T-helper 1 cell treated with Interleukin-12 subunit alpha and Interleukin-12 subunit beta and Interleukin-4 antibody, amounts not matched to agents 30 ng/mL and 1 ng/mL, for 36 hours (primary cell): Measurements from ENCODE around the gene ANO1. TPM values are rescaled to one million over a fixed set of nuclear protein-coding genes. Genes with fewer than 3 reads are reported as not detected.

ENCODE experiments used
- intact Hi-C: fragments of 100-400 bp; cut with micrococcal nuclease; formaldehyde crosslinking; loops from one replicate; pipeline ENCODE4 v1.15.1; 2024
- total RNA-seq: library from RNA; stranded (reverse); gene quantifications from 2 replicates; pipeline ENCODE4 v1.2.3, GENCODE V29; 2022

Gene ANO1
- total RNA-seq, 1 donor from 2014 or later = not detected

DNA sequence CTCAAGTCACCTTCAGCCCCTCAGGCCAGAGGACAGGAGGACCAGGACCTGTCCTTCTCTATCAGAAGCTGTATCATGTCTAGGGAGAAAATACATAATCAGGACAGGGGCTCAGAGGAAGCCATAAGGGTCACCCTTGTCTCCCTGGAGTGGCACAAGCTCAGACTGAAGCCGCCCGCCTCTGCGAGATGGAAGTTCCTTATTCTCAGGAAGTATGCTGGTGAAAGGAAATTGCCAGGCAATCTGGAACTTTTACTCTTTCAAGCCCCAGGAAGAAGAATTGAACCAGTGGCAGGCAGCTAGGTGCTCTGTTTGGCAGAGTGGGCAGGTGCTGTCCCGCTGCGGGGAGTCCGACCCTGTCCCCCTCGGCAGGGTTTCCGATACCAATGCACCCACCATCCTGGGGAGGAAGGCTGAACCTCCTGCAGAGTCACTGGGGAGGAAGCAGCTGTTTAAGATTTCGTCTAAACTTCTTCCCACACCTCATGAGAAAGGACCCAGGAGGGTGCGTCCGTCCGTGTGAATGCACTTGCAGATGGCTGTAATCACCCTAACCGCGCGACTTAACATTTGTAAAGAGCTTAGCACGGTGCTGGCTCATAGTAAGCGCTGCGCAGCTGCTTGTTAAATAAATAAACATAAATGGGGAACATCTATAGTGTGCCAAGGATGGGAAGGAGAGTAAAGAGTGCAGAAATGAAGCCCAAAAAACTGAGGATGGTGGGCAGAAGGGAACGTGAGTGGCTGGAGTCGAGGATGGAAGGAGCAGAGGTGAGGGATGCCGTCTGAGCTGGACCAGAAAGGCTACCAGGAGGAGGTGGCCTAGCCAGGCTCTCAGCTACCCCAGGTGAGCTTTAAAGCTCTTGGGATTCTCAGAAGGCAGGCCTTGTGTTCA lies 5.0 kb upstream of the ANO1 start:
- intact Hi-C loops = no loop called here

DNA sequence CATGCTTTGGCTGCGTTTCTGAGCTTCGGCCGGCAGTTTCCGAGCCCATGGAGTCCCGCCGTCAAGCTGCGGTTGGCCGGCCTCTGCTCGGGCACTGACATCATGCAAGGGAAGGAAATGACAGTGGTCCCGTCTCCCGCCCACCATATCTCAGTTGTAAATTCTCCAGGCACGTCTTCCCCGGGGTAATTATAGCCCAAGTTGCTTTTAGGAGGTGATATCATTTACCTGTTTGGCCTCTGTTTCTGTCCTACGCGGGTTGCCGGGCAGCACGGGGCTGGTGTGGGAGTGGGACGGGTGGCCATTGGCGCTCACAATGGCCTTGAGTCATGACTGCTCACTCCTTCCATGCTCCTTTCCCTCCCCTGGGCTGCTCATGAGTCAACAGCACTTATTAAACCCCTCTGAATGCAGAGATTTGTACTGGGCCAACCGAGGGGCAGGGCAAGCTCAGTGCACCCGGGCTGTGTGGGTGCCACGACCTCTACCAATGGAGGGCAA lies 4.2 kb upstream of the ANO1 start:
- intact Hi-C loops = no loop called here

DNA sequence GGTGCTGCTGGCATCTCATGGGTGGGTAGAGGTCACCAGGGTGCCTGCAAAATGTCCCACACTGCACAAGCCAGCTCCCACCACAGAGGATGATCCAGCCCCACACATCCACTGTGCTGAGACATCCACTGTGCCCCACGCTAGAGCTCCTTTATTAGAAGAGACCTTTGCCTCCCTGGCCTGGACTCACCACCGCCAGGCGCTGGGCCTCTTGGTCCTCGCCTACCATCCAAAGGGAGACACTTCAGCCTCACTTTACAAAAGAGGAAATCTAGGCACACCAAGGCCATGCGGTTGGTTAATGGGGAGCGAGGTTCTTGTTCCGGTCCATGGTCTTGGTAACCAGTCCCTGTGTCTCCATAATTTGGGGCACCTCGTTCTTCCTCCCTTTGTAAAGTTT lies 3.4 kb upstream of the ANO1 start:
- intact Hi-C loops = no loop called here

DNA sequence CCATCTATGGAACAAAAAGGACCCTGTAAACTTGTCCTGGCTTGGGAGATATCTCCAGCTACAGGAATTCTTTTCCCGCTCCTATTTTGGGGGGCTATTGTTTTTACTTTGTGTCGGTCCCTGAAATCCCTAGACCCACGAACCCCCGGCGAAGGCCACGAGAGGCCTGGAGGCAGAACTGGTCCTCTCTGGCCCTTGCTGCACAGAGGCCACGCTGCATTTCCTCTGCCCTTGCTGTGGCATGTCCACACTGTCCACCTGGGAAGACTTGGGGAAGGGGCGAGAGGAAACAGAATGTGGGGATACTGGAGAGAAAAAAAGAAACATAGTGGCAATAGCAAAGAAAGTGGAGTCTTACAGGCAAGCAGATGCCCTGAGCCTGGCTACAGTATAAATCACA lies 2.3 kb upstream of the ANO1 start:
- intact Hi-C loops = no loop called here

DNA sequence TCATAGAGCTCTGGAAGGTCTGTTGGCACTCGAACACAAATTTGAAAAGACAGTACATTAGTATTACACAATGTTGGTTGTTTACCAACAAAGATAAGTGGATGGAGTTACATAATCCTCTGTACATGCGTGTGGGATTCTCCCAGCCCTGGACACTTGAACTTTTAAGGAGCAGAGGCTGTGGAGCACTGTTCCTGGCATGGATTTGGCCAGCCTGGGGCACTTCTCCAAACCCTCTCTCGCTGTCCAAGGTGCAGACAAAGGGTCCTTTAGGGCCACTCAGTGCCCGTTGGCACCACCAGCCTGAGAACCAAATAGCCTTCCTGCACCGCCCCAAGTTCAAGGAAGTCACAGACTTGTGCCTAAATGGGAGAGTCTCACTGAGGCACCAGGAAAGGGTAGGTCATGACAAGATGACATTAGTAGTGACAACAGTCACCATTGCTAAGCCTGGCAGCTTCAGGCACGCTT lies 1.6 kb upstream of the ANO1 start:
- intact Hi-C loops = no loop called here

DNA sequence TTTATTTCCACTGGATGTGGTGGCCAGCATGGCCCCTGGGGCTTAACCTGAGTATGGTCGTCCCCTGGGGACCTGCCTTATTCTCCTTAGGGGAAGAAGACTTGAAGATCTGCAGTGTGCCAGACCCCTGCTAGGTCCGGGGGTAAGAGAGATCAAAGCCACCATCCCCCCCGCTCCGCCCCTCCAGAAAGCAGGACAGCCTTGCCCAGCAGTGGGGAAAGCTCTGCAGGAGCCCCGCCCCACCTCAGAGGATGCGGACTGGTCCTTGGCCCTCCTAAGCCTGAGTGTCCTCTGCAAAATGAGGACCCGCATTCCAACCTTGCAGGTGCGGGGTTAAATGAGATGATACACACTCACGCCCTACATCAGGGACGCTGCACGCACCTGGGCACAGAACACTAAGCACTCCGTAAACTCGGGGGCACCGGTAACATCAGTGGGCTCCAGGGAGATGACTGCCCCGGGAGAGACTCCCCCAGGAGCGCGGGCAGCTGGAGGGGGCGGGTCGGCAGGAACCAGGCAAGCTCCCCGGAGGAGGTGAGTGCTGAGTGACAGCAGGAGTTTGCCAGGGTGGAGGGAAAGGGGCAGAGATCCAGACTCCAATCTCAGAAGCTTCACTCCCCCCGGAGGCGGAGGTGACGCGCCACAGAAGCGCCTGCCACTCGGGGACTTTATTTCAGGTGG lies 564 bp upstream of the ANO1 start:
- intact Hi-C loops = no loop called here

DNA sequence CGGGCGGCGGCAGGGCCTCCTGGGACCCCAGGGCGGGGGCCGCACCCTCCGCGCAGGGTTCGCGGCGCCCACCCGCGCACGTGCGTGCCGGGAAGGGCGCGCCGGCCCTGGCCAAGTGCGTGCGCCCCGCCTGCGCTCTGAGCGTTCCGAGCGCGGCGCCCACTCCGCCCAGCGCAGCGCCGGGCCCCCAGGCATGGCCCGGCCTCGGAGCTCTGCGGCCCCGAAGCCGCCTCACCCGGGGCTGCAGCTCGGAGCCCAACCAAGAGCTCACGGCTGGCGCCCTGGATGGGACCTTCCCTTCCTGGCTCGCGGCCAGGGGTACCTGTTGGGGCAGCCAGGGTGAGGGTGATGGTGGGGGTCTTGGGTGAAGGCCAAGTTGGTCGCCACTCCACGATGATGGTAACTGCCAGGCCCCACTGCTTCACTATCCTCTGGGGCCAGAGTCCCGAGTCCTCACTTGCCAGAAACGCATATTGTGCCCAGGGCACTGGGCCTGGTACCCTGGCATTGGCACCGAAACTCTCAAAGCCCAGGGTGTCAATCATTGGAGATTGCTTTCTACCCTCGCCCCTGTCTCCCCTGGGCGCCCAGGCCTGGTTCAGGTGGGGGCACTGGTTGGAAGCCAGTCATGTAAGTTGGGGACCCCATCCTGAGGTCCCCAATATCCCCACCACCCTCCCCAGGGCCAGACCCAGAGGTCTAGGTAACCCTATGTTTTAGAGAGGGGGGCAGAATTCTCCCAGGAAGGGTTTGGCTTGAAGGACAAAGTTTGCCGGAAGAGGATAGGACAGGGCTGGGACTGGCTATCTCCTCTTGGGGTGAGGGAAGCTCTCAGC lies 882 bp downstream of the ANO1 start:
- intact Hi-C loops = no loop called here

DNA sequence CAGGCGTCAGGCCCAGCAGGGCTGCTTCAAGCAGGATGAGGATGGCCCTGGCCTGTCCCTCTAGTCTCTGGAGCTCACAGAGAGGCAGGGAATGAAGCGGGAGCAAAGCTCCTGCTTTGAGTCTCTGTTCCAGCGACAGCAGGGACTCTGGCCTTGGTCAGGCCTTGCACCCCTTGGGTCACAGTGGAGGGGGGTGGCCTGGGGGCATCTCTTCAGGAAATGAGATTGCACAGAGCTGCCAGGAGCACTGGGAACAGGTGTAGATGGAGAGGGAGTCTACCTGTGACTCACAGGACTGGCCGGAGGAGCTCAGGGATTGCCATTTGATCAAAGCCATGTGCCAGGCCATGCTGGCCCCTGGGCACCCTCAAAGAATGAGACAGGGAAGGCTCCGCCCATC lies 1.6 kb downstream of the ANO1 start:
- intact Hi-C loops = no loop called here

DNA sequence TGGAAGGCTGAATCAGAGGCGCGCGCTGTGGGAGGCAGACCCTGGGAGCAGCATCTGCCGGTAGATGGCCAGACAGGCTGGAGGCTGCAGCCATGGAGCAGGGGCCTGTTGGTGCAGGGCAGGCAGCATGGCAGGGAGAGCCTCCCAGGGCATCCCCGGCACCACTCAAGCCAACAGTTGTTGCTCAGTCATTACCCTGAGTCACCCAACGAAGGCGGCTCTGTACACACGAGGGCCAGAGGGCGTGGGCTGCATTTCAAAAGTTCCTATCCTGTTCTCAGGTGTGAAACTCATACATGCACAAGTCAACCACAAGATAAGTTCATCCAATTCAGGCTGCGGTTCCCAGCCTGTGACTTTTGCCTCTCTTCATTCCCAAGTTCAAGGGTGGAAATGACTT lies 2.6 kb downstream of the ANO1 start:
- intact Hi-C loops = no loop called here

DNA sequence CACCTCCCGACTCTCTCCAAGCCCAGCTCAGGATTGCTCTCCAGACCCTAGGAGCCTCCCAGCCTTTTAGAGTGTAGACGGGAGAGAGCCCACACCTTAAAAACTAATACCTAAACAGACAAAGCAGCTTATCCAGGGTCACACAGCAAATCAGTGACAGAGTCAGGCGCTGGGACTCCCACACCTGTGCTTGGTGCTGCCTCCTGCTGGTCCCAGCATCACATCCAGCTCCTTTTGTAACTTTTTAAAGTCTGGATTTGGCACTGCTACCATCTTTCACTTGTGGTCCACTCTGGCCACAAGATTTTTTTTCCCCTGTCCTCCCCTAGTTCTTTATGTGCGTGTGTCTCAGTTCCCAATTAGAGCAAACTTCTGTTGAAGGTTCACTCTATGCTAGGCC lies 4.7 kb downstream of the ANO1 start:
- intact Hi-C loops = loop anchor here (1.0 kb wide), 1 partner anchor 133 kb away; no protein-coding TSS in a partner anchor

DNA sequence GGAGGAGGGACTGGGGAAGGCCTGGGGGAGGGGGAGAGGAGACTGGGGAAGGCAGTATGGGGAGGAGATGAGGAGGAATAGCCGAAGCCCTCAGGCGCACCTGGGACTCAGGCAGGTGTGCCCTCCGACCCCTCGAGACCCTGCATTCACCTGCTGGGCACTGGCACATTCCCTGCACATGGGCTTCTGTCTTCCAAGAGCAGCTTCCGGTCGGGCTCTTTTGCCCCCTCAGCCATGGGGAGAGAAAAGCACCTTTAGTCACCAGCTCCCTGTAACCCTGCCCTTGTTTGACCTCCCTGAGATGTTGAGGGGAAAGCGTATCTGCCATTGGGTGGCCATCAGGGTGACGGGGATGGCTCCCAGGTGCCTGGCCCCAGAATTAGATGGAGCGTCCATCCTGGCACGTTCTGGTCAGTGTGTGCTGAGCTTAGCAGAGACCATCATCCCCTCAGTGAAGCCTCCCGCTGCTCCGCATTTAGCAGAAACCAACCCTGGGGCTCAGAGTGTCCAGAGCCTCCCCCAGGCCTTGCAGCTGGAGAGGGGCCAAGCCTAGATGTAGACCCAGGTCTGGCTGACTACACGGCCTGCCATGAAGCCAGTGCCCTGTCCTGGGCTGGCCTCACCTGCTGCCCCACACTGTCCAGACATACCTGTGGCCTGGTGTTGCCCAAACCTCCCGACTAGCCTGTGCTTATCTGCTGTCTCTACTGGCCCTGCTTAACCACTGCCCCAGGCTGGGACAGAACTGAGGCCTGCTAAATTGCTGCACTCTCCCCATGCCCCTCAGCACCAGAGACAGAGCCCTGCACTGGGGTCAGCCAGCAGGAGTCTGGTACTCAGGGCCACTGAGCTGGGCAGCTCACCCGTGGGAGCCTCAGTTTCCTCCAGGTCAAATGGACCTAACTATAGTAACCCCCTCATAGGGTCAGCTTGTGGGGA lies 6.2 kb downstream of the ANO1 start:
- intact Hi-C loops = no loop called here

DNA sequence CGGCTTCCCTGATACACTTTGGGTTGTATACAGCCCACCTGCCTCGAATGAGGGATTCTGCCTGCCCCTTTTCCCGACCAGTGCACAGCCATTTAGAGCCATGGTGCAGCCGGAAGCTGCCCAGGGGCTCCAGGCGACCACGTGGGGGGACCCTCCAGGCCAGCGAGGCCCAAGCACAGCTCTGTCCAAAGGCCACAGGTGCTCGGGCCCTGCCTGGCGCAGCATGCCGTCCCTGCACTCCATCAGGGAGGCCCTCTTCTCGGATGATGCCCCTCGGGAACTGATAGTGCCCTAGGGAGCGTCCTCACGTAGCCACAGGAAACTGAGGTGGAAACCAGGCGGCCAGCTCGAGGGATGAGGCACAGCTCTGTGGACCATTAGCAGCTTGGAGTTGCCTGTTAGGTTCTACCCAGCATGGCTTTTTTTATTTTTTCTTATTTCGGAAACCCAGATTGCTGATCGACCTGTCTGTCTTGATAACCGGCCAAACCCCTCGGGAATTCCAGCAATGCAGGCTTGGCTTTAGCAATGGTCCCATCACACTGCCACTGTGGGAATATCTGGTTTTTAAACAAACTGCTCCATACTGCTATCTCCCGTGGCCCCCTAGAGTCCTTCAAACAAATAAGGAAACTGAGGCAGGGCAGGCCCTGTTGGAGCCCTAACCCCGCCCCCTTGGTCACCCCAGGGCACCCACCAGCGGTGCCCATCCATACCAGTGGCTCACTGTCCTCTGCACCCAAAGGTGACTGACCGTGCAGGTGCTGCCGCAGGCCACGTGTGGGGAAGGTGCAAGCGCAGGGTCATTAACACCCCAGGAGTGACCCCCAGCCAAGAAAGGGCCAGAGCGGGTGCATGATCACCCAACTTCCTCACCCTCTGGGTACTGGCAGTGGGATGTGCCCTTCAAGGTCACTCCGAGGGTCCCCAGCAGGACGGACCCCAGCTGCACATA lies 8.0 kb downstream of the ANO1 start:
- intact Hi-C loops = no loop called here

DNA sequence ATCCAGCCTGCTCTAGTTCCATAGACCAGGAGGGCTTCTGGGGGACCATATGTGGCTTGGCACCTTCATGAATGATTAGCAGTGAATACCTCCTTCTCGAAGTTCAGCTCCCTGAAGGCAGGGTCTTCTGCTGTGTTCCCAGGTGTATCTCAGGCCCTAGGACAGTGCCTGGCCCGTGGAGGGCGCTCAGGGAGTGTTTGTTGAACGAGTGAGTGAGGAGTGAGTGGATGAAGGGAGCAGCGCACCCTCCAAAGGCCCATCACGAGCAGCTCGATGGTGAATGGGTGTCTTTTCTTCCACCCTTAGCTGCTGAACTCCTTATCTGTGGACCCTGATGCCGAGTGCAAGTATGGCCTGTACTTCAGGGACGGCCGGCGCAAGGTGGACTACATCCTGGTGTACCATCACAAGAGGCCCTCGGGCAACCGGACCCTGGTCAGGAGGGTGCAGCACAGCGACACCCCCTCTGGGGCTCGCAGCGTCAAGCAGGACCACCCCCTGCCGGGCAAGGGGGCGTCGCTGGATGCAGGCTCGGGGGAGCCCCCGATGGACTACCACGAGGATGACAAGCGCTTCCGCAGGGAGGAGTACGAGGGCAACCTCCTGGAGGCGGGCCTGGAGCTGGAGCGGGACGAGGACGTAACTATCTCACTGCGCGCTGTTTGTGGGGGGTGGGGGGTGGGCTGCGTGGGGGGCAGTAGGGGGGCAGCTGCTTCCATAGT lies 9.5 kb downstream of the ANO1 start:
- intact Hi-C loops = no loop called here

DNA sequence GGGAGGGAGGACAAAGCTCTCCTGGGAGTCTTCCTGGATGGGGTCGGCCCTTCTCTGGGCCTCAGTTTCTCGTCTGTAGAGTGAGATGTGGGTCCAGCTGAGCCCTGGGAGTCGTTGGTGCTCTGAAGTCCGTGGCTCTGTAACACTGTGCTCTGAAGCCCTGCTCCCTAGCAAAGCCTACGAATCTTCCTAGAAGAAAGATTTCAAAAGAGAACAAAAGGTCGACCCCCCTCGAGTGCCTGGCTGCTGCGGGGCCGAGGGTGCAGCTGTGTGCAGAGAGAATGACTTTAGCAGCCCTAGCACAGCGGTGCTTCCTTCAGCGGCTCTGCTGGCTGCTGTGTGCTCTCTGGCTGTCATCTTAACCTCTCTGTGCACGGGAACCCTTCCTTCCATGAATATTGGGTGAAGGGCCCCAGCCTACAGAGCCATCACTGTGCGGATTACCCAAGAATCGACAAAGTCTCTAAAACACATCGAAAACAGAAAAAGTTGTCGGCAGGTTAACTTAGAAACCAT lies 10.7 kb downstream of the ANO1 start:
- intact Hi-C loops = no loop called here

DNA sequence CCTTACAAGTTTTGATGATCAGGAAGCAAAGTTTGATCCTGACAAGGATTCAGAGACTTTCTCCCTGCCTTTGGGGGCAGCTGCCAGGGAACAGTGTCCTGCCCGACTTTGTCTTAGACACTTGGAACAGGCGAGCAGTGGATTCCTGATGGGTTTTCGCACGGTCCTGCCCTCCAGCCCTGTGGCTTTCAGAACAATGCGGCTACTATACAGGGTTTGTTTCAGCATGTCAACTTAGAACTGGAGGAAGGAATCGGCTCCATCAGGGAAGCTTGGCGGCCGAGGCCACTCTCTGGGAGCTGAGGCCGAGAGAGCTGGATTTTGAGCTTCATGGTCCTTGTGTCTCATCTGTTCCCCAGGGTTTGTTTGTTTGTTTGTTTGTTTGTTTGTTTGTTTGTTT lies 11.5 kb downstream of the ANO1 start:
- intact Hi-C loops = no loop called here

DNA sequence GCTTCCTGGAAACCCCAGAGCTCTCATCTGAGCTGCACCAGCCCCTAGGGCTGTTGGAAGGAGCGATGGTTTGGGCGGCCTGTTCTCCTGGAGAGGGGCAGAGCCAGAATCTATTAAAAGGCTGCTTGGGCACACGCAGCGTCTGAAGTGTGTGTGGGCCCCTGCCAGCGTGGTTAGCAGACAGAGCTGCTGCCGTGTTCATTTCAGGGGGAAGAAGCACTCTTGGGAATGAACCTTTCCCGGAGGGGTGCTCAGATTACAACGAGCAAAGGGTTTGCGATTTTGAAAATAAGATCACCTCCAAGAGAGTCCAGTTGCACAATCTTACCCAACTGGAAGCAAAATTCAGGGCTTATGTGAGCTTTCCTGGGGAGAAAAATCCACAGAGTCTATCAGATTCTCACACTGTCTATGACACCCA lies 12.9 kb downstream of the ANO1 start:
- intact Hi-C loops = no loop called here

DNA sequence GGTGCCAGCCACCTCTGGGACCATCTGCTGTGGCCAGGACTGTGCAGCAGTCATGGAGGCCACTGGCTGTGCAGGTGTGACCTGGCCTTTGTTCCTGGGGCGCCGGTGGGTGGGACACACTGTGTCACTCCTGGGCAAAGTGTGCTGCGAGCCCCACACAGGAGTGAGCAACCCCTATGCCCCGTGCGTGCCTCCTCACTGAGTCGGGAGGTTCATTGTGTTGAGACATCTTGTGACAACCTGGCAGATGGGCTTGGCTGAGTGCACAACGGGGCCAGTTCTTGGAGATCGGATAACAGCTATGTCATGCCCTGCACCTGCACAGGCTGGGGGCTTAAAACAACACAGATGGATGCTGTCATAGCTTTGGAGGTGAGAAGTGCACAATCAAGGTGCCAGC lies 13.5 kb downstream of the ANO1 start:
- intact Hi-C loops = no loop called here

DNA sequence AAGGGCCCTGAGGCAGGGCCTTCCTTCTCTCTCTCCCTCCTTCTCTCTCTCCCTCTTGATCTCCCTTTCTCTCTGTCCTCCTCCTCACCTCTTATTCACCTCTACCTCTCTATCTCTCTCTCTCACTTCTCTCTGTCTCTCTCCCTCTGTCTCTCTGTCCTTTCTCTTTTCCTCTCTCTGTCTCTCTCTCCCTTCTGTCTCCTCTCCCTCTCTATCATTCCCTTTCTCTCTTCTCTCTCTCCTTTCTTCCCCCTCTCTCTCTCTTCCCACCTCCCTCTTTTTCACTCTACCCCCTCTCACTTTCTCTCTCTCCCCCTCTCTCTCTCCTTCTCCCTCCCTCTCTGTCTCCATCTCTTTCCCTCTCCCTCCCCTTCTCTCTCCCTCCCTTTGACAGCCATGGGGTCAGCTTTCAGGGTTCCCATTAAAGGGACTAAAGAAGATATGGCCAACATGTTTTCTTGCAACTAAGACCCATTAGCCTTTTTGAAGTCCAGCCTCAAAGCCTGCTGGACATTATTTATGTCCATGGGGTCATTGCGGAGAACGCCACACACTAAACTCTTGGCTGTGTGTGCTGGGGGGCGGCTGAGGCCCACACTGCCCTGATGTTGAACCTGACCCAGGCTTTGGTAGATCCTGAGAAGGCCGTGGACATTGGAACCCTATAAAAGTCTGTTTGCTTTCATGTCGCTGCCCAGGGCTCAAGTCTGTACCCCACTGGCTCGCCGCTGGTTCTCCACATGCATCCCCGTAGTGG lies 15.0 kb downstream of the ANO1 start:
- intact Hi-C loops = no loop called here
